ENCODE measurements around the gene TRMT10C.
"Not testable (repeated sequence)": the region's sequence is repeated elsewhere in the genome, so short reads cannot be mapped to it uniquely, and the experiment has no call there.

The TRMT10C gene

DNA sequence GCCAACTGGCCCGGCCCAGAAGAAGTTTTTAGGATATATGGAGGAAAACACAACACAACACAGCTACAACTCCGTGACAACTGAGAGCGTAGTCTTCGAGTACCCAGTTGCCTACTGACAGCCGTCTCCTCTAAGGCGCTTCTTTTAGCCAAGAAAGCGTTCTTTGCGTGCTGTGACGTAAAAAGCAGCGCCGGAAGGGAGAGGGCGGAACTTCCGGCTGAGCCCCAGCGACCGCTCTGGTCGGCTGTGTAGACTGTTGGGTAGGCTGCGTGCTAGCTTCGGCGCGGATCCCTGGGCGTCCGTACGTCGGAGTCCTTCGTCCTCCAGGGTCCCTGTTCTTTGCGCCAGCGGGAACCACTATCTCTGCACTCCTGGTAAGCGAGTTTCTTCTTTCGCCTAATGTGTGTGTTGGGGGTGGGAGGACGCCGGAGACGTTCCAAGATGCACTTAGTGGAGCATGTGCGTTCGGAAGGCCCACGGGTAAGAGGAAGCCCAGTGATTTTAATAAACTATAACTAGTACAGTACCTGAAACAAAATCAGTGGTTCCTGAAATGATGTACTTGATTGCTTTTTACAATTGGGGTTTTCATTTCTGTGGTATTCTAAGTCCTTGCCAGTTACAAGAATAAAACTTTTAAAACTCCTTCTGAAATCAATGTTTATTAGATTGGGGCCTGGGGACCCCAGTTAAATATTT lies at the start of gene TRMT10C:
Gene TRMT10C, plus strand, starts transcription at position 239 of the 699 bp plus-strand sequence. CDS start 2,914 bp downstream, outside the sequence.
- peak; percentile 96 for DNase-seq (ENCODE audit: low spot score)

DNA sequence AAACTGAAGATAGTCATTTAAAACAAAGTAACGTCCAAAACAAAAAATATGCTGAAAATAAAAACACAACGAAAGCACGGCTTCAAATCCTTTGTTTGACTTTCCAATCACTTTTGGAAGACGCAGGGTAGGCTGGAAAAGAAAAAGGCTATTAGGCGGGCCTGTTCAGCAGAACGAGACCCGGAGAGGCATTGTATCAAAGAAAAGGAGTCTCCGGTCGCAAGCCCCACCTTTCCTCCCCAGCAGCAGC lies 49.3 kb upstream of the TRMT10C start:
- DNase-seq (ENCODE audit: low spot score): no peak

DNA sequence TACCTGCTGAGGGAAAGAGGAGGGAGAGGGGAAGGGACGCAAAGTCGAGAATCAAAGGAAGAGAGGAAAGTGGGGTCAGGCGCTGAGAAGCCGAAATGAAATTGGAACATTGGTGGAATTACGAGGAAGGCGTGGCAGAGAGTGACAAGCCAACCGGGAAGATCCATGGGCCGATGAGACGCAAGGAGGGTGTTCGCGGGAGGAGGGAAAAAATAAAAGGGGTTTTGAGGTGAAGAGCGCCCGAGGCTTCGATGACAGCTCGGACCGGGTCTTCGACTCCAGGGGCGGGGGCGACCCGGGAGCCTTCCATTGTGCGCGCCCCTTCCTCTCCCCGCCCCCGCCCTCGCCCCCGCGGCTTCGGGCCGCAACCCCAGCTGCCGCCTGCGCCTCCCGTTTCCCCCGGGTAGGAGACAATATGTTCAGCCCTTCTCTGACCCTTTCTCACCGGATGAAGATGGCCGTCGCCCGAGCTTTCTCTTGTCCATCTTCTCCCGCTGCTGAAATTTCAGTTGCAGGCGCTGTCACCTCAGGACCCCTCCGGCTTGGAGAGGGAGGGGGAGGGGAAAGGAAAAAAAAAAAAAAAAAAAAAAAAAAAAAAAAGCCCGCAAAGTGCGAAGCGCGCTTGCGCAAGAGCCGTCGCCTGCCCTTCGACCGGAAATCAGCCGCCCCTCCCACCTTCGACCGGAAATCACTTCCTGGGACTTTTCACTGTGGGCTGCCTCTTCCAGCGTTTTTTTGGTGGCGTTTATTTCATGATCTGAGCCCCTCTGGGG lies 48.8 kb upstream of the TRMT10C start, which contains the start of gene SENP7:
Gene SENP7, minus strand, starts transcription at position 567 of the 773 bp plus-strand sequence. Its CDS starts 82 bp downstream, at position 485.
- peak; percentile 83 for DNase-seq (ENCODE audit: low spot score)

DNA sequence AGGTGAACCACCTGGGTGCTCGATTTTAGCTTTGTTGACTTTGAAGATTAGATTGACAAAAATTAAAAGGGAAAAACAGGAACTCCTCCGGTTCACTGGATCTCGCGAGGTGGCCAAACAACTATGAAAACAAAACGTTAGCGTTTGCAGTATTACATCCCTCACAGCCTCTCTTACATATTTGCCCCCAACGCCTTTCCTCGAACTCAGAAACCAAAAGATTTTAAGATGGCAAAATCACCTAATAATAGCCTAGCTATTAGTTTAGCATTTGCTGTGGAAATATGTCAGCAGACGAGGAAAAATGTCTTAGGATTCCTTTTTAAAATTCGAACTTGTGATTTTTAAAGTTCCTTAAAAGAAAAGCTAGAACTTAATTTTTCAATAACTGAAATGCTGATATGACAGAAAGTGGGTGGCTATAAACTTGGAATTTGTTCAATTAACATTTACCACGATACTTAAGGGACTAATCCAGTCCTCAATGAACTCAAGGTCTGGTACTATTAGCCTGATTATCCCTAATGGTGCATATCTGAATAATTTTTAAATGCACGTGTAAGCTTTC lies 48.2 kb upstream of the TRMT10C start:
- no peak for DNase-seq (ENCODE audit: low spot score)

DNA sequence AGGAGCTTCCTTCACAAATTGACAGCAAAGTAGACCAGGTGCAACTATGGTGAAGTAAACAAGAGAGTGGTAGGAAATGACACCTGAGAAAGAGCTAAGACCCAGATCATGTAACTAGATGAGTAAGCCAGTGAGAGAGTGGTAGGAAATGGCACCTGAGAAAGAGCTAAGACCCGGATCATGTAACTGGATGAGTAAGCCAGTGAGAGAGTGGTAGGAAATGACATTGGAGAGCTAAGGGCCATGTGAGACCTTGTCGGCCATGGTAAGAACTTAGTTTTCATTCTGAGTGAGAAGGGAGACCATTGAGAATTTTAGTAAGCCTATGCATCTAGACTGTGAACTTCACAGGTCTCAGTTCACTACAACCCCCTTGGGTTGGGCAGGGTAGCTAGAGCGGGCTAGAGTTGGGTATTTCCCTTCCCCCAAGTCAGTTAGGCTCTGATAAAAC lies 43.2 kb upstream of the TRMT10C start:
- no peak for DNase-seq (ENCODE audit: low spot score)

DNA sequence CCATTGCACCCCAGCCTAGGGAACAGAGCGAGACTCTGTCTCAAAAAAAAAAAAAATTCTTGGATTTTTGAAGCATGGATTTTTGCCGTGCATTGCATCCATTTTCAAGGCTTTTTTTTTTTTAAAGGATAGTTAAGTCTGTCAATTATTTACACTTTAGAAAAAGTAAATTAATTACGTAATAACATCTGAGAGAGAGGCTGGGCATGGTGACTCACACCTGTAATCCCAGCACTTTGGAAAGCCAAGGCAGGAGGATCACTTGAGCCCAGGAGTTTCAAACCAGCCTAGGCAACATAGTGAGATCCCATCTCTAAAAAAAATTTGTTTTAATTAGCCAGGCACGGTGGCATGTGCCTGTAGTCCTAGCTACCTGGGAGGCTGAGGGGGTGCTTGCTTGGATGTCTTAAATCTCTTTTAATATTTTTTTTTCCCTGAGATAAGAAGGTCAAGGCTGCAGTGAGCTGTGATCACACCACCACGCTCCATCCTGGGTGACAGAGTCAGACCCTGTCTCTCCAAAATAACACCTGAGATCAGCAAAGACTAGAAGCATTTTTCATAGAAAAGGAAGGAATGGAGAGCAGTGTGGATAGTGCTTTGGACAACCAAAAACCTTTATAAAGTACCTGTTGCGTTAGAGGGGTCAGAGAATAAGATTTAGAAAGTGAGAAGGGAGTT lies 41.8 kb upstream of the TRMT10C start:
- no peak for DNase-seq (ENCODE audit: low spot score)

DNA sequence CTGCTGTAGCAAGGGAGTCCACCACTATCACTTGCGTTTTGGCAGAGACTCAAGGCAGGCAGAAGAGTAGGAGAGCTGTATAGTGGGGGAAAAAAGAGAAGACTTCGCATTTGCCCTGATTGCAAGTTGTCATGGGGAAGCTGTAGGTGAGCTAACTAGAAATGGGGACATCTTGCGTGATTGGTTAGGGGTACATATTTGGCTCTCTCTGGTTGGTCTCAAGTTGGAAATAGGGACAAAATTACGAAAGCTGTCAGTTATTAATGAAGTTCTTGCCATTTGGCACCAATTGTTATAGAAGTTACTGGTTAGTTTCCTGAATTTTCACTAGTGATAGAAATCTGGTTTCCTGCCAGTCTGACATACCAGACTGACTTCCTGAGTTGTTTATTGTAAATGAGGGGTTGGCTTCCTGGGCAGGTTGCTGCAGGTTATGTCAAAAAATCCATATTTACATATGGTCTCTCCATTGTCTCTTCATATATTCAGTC lies 40.4 kb upstream of the TRMT10C start:
- DNase-seq (ENCODE audit: low spot score): no peak

DNA sequence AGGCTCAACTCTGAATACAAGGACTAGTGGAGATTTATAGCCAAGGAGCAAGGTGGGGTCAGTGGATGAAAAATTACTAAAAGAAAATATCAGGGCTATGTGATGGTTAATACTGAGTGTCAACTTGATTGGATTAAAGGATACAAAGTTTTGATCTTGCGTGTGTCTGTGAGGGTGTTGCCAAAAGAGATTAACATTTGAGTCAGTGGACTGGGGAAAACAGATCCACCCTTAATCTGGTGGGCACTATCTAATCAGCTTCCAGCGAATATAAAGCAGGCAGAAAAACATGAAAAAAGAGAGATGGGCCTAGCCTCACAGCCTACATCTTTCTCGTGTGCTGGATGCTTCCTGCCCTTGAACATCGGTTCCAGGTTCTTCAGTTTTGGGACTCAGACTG lies 34.2 kb upstream of the TRMT10C start:
- DNase-seq (ENCODE audit: low spot score): no peak

DNA sequence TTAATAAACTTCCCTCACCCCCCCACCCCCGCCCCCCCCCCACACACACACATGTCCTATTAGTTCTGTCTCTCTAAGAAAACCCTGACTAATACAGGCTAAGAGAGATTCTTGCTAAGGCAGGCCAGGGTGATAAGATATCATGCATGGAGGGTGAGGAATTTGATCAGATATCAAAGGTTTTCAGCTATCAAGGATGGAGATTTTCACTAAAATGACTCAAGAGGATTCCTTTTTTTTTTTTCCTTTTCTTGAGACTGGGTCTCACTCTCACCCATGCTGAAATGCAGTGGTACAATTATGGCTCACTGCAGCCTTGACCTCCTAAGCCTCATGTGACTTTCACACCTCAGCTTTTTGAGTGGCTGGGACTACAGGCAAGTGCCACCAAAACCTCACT lies 33.8 kb upstream of the TRMT10C start:
- no peak for DNase-seq (ENCODE audit: low spot score)

DNA sequence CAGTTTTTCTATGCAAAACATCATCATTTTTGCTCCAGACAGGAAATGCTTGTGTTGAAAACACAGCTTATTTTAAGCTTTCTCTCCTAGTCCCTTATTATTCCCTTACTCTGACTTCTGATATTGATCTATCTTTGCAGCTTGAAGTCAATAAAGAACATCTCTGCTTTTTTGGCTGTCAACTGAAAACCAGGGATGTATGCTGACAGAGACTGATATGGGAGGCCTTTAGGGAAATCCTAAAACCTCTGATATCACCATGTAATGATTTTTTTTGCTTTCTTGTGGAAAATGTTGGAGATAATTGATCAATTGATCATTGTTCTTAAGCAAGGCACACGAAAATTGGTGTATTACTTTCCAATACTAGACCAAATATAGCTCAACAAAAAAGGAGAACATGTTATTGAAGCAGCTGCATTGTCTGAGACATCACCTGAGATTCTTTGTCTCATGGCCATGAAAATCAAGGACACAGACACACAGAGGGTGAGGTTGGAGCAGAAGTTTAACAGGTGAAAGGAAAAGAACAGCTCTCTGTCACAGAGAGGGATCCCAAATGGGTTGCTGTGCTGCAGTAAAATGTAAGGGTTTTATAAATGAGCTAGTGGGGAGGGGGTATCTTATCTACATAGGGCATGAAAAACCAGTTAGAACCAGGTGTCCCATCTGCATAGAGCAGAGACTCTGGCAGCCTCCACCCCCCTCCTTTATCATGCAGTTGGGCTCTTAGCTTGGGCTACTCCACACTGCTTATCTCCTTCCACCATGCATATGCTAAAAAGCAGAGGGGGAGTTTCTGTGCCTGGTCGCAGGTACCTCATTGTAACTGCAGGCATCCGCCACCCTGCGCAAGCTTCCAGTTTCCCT lies 31.6 kb upstream of the TRMT10C start:
- DNase-seq (ENCODE audit: low spot score): no peak

DNA sequence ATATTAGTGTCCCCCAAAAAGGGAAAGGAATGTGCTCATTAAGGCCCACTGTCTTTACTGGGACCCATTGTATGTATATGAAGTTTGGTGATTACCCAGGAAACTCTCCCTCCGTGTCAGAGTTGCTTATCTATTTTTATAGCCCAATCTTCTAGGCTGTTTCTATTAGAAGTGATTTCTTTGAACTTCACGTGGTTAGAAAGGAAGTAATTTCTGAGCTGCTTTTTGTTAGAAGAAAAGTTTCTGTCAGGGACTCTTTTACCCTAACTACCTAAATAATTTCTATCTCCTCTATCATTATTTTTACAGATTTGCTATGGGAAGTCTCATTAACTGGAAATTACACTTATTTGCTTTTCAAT lies 31.0 kb upstream of the TRMT10C start:
- DNase-seq (ENCODE audit: low spot score): no peak

DNA sequence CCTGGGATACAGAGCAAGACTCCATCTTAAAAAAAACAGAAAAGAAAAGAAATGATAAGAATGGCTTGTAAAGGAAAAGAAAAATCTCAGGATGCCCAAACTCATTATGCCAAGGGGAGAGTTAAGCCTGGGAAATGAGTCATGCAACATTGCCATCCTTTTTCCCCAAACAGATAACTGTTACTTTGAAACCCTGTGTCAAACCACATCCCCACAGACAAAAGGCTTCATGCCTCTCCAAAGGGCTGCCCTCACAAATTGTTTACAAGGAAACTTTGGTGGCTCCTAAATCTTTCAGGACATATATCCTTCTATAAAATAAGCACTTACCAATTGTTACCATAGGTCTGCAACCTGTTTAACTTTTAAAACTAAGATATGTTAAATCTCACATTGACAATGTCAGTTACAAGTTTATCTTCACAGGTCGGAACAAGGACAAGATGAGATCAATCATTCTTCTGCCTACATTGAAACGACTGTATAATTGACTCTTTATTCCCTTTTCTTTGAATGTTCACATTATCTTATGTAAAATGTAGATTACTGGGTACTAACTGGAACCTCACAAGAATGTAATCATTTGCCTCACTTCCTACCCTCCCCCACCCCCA lies 30.1 kb upstream of the TRMT10C start:
- no peak for DNase-seq (ENCODE audit: low spot score)

DNA sequence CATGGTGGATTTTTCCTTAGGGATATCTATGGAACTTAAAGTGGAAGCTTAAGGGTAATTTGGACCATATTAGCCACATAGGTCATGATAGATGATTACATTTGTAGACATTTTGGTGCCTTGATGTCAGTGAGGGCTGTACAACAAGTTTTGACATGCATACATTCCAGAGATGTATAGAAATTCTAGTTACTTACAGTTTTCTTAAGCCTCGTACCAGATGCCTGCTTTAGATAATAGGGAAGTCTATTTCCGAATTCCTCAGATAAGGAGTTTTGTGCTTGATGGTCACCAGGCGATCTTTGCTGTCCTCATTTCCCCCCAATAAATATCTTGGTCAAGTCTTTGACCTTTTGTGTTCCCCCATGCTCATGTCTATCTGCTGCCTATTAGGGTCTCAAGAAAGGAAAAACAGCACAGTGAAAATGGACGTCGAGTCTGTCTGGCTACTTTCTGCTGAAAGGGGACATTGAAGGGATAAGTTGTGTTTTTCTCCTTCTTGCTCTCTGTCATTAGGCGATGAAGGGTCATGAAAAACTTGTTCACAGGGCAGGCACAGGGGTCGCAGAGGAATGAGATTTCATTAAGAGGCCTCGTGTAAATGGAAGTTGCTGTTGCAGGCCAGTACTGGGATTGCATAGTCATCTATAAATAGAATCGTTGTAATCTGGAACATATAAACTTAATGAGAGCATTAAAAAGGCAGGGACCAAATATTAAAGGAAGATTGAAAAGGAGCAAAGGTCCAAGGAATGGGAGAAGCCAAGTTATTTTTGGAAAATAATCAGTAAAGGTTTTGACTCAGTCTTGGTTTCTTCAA lies 28.7 kb upstream of the TRMT10C start:
- no peak for DNase-seq (ENCODE audit: low spot score)

DNA sequence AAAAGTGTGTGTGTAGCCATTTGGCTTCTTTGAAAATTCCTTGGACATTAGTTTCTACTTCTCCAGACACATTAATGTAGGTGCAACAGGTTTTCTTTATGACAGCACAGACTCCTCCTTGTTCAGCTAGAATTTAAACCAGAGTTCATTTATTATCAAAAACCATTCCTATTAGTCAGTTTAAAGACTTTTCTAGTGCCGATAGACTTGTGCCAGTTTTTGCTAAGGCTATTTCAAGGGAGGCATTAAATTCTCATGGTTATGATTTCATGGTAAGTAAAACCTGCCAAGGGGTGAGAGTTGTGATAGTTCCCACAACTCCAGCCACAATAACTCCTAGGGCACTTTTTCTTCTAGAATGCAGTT lies 28.1 kb upstream of the TRMT10C start:
- DNase-seq (ENCODE audit: low spot score): no peak

DNA sequence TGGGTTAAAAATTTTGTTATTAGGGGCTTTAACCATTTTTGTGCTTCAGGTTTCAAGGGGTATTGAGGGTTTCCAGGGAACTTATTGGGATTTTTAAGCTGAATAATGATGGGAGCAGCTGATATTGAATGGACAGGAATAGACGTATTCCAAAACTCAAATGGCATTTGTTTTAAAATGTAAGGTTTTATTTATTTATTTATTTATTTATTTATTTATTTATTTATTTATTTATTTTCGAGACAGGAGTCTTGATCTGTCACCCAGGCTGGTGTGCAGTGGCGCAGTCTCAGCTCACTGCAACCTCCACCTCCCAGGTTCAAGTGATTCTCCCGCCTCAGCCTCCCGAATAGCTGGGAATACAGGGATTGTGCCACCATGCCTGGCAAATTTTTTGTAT lies 26.4 kb upstream of the TRMT10C start:
- DNase-seq (ENCODE audit: low spot score): no peak

DNA sequence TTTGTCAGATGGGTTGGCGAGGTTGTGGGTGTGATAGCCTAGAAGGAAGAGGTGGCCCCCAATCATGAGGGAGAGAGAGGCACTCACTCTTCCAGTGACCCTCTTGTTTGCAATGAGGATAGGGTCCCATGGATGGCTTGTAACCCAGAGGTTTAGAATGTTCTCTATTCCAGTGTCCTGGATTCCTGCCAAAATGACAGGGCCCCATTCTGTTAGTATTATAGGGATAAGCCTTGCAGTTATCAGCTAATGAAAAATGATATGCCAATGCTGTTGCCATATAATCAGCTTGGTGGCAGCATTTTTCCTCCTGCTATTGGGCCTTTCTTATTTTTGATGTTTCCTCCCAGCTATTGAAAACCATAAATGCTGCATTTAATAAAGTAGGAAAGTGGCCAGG lies 25.4 kb upstream of the TRMT10C start:
- DNase-seq (ENCODE audit: low spot score): no peak

DNA sequence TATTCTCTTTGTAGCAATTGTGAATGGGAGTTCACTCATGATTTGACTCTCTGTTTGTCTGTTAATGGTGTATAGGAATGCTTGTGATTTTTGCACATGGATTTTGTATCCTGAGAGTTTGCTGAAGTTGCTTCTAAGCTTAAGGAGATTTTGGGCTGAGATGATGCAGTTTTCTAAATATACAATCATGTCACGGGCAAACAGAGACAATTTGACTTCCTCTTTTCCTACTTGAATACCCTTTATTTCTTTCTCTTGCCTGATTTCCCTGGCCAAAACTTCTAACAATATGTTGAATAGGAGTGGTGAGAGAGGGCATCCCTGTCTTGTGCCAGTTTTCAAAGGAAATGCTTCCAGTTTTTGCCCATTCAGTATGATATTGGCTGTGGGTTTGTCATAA lies 24.7 kb upstream of the TRMT10C start:
- not testable (repeated sequence) for DNase-seq (ENCODE audit: low spot score)

DNA sequence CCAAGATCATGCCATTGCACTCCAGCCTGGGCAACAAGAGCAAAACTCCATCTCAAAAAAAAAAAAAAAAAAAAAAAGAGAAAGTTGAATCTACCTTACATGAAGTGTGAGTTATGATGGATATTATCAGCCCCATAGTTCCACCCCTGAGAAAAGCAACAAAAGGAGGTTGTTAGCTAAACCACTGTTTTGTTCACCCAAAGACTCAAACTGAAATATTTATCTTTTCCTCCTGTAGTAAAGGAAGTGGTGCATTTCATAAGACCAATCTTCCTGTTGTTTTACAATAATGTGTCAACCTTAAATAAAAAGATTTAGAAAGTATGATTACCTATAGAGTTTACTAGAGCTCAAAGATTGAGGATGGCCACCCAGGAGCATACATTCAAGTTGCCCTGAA lies 18.7 kb upstream of the TRMT10C start:
- no peak for DNase-seq (ENCODE audit: low spot score)

DNA sequence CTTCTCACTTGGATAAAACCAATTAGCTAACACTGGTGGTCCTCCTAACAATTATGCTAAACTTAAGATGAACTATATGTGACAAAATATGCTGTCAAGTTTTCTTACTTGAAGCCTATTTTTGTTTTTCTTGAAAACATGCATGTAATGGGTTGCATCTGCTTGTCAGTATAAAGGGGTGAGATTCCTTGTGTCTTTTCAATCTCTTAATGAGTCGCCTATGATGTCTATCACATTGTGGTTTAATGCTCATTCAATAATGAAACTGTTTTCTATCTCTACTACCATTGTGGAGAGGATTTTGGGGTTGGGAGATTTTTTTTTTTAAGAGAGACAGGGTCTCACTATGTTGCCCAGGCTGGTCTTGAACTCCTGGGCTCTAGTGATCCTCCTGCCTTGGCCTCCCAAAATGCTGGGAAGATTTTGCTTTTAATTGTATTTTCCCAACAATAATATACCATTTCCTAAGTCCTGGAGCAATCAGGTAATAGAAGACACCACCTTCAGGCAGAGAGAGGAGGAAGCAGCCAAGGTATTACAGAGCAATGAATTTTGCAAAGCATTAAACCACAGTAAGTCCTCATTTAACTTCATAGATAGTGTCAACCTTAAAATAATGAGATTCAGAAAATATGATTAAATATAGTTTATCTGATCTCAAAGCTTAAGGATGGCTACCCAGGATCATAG lies 17.4 kb upstream of the TRMT10C start:
- DNase-seq (ENCODE audit: low spot score): no peak
